ENCODE results near the gene SIRT2.

DNA sequence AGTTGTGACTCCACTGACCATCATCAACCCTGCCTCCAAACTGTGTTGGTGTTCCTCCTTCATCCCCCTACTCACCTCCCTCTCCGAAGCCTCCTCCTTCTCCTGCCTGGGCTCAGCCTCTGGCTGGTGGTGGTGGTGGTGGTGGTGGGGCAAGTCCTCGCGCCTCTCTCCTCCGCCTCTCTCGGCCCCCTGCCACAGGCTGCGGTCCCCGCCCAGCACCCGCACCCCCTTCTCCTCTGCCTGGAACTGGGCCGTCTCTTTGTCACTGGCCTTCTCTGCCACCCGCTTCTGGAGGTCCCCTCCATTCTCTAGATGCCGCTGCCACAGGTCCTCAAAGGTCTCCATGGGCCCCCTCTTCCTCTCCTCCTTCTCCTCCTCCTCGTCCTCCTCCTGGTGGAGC lies 11.1 kb upstream of the SIRT2 start:
- TF ChIP-seq, protein P1, sequence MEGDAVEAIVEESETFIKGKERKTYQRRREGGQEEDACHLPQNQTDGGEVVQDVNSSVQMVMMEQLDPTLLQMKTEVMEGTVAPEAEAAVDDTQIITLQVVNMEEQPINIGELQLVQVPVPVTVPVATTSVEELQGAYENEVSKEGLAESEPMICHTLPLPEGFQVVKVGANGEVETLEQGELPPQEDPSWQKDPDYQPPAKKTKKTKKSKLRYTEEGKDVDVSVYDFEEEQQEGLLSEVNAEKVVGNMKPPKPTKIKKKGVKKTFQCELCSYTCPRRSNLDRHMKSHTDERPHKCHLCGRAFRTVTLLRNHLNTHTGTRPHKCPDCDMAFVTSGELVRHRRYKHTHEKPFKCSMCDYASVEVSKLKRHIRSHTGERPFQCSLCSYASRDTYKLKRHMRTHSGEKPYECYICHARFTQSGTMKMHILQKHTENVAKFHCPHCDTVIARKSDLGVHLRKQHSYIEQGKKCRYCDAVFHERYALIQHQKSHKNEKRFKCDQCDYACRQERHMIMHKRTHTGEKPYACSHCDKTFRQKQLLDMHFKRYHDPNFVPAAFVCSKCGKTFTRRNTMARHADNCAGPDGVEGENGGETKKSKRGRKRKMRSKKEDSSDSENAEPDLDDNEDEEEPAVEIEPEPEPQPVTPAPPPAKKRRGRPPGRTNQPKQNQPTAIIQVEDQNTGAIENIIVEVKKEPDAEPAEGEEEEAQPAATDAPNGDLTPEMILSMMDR (IDR thresholded peaks at IDR 0.05): no peak
- no peak for TF ChIP-seq POLR2A (IDR thresholded peaks at IDR 0.05)
